ENCODE measurements around the gene C3orf52.

GRCh38 chr3:112114576-112115160 is 28.5 kb downstream of the C3orf52 start:
- TF ChIP-seq CTCF (conservative IDR thresholded peaks at IDR 0.05 in 1 of 2, IDR thresholded peaks at IDR 0.05 in 1 of 2; ENCODE audit: extremely low read depth in 1 of 2, insufficient read depth in 1 of 2, low read depth in 1 of 2, low read length in 2 of 2): no peak
- no peak for TF ChIP-seq EZH2 (IDR thresholded peaks at IDR 0.05; ENCODE audit: borderline replicate concordance, low read length)
